HCT116 (cell line): ENCODE measurements around the gene CHST12.

ENCODE experiments used
- EZH2phosphoT487 ChIP-seq: fragments of 200-600 bp; IDR thresholded peaks from 2 replicates; pipeline ENCODE4 v1.6.1; 2018; ENCODE audit warnings: antibody characterized with exemption, borderline replicate concordance
- POLR2A ChIP-seq: IDR thresholded peaks from 2 replicates; pipeline ENCODE4 v1.7.0; 2011; ENCODE audit warnings: borderline replicate concordance; ENCODE audit not compliant: insufficient read depth, insufficient read length; ENCODE audit errors: extremely low read depth
- POLR2AphosphoS5 ChIP-seq: IDR thresholded peaks from 2 replicates; pipeline ENCODE4 v1.6.1; 2011; ENCODE audit warnings: mild to moderate bottlenecking, low read depth, low read length, moderate library complexity
- TCF7L2 ChIP-seq: IDR thresholded peaks from 2 replicates; pipeline ENCODE4 v1.7.0; 2011; ENCODE audit warnings: borderline replicate concordance, inconsistent platforms; ENCODE audit not compliant: insufficient read depth, insufficient read length; ENCODE audit errors: extremely low read depth
- TF ChIP-seq, protein P1 (sequence below): IDR thresholded peaks from 2 replicates; pipeline ENCODE4 v1.6.1; 2012; ENCODE audit warnings: low read depth
- TF ChIP-seq, protein P2 (sequence below), 3 experiments: fragments of 200-600 bp in 1 of 3; sonication (generic) in 1 of 3; IDR thresholded peaks in 2 of 3; conservative IDR thresholded peaks in 1 of 3; 2 replicates each; pipeline ENCODE4 v1.5.1; 2012 to 2017; ENCODE audit warnings: low read depth in 2 of 3, low read length in 2 of 3, antibody characterized with exemption in 1 of 3, borderline replicate concordance in 1 of 3, control low read depth in 1 of 3, mild to moderate bottlenecking in 1 of 3, mixed read lengths in 1 of 3, mixed run types in 1 of 3, moderate library complexity in 1 of 3; ENCODE audit not compliant: insufficient read depth in 1 of 3
- TF ChIP-seq, protein P3 (sequence below): IDR thresholded peaks from 2 replicates; pipeline ENCODE4 v1.6.1; 2012

DNA sequence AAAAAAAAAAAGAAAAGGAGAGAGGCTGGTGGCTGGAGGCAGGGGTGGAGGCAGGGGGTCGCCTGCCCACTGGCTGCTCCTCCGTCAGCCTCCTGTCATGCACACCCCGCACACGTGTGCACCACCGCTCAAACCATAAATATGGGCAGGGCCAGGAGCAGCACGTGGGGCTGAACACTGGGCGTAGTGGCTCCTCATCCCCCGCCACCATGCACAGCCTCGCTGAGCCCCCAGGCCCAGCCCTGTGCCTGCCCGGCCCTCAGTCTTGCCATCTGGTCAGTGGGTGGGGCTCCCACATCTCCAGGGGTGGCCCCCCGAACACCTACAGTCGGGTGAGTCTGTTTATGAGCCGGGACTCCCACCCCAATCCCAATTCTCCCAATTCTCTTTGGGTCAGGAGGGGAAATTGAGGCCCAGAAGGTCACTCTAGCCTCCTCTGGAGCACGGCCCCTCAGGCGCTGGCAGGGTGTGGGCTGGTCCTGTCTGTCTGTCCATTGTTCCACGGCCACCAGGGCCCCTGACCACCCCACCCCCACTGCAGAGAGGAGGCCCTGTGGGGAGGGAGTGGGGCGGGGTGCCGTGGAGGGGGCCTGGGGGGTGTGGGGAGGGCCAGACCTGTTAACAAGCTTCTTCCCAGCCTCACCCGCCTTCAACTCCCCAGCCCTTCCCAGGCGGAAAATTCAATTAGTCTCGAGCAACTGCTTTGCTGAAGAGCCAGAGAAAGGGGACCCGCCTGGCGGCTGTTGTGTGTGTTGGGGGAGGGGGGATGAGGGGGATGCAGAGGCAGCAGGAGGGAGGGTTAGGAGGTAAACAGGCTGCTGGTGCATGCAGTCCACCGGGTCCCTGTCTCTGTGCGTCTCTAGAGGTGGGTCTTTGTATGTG, 92.2 kb downstream of the CHST12 start:
- TF ChIP-seq, protein P1, sequence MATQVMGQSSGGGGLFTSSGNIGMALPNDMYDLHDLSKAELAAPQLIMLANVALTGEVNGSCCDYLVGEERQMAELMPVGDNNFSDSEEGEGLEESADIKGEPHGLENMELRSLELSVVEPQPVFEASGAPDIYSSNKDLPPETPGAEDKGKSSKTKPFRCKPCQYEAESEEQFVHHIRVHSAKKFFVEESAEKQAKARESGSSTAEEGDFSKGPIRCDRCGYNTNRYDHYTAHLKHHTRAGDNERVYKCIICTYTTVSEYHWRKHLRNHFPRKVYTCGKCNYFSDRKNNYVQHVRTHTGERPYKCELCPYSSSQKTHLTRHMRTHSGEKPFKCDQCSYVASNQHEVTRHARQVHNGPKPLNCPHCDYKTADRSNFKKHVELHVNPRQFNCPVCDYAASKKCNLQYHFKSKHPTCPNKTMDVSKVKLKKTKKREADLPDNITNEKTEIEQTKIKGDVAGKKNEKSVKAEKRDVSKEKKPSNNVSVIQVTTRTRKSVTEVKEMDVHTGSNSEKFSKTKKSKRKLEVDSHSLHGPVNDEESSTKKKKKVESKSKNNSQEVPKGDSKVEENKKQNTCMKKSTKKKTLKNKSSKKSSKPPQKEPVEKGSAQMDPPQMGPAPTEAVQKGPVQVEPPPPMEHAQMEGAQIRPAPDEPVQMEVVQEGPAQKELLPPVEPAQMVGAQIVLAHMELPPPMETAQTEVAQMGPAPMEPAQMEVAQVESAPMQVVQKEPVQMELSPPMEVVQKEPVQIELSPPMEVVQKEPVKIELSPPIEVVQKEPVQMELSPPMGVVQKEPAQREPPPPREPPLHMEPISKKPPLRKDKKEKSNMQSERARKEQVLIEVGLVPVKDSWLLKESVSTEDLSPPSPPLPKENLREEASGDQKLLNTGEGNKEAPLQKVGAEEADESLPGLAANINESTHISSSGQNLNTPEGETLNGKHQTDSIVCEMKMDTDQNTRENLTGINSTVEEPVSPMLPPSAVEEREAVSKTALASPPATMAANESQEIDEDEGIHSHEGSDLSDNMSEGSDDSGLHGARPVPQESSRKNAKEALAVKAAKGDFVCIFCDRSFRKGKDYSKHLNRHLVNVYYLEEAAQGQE, result no peak
- TF ChIP-seq, protein P2, sequence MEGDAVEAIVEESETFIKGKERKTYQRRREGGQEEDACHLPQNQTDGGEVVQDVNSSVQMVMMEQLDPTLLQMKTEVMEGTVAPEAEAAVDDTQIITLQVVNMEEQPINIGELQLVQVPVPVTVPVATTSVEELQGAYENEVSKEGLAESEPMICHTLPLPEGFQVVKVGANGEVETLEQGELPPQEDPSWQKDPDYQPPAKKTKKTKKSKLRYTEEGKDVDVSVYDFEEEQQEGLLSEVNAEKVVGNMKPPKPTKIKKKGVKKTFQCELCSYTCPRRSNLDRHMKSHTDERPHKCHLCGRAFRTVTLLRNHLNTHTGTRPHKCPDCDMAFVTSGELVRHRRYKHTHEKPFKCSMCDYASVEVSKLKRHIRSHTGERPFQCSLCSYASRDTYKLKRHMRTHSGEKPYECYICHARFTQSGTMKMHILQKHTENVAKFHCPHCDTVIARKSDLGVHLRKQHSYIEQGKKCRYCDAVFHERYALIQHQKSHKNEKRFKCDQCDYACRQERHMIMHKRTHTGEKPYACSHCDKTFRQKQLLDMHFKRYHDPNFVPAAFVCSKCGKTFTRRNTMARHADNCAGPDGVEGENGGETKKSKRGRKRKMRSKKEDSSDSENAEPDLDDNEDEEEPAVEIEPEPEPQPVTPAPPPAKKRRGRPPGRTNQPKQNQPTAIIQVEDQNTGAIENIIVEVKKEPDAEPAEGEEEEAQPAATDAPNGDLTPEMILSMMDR (IDR thresholded peaks at IDR 0.05 in 2 of 3, conservative IDR thresholded peaks at IDR 0.05 in 1 of 3; ENCODE audit: borderline replicate concordance in 1 of 3, insufficient read depth in 1 of 3, low read depth in 2 of 3, low read length in 2 of 3), result no peak
- TF ChIP-seq POLR2AphosphoS5 (no peak), EZH2phosphoT487 (no peak), POLR2A (no peak), TCF7L2 (no peak)
- TF ChIP-seq, protein P3, sequence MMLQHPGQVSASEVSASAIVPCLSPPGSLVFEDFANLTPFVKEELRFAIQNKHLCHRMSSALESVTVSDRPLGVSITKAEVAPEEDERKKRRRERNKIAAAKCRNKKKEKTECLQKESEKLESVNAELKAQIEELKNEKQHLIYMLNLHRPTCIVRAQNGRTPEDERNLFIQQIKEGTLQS, result no peak
